HG02642 (cell line): Measurements from ENCODE around the gene CASQ2.

Experiments used
- ATAC-seq: cut with Tn5 transposase; IDR thresholded peaks from one replicate; pipeline ENCODE4 v1.9.1; 2021; ENCODE audit warnings: mild to moderate bottlenecking; ENCODE audit not compliant: unreplicated experiment, poor library complexity

Gene CASQ2

DNA sequence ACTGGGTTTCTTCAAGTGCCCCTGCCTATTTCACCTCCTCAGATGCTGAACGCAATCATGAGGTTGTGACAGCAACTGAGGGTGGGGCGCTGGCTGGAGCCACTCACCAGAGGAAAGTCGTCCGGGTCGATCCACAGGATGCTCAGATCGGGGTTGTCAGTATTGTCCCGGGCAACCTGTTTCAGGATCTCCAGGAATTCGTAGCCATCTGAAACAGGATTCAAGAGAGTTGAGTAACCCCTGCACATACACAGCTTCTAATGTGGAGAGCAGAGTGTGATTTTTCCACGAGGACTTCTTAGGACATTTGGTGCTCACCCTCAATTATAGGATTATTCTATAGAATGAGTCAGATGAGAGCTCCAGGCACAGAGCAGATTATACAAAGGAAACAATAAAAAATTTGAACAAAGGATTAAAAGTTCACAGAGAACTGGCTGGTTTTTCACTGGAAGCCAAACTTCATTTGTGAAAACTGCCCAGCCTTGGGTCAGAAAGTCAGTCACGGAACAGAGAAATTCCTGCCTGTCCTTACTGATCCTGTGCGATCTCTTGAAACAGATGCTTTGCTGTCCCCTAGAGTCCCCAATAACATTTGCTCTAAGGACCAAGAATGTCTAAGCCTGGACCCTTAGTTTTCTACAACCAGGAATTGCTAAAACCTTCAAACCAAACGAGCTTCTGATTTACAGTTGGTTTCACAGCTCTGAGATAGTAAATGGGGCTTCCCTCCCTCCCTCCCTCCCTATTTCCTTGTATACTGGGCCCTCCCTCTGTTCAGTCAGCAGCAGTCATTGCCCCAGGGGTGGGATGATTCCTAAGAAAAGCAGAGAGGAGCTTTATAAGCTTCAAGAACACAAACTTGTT lies 63.2 kb downstream of the CASQ2 start:
- no peak for ATAC-seq

DNA sequence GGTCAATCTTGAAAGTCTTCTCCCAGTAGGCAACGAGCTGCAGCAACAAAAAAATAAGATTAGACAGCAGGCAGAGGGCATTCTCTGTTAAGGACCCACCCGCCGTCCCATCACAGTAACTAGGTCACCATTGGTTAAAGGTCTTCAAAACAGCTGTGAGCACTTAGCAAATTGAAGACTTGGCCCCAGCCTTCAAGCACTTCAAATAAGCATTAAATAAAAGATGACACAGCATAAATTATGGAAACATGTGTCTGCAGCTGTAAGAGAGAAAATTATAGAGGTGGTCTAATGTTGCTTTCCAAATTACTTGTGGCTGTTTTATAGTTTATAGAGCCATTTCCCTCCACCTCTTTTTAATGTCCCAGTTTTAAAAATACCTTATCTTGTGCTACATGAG lies 65.6 kb downstream of the CASQ2 start:
- no peak for ATAC-seq

DNA sequence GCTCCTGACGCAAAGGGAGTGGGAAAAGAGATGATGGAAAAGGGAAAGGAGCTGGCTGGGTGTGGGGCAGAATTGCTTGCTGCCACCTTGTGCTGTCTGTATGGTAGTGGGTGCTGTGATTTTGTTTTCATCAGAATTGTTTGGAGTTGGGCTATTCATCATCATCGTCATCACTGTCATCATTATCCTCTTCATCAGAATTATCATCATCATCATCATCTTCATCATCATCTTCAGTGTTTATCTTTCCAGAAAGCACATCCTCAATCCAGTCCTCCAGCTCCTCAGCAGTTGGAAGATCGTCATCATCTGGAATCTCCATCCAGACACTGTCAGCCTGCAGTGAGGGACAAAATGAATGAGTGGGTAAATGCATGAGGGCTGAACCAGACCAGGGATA lies 67.4 kb downstream of the CASQ2 start:
- ATAC-seq = no peak

DNA sequence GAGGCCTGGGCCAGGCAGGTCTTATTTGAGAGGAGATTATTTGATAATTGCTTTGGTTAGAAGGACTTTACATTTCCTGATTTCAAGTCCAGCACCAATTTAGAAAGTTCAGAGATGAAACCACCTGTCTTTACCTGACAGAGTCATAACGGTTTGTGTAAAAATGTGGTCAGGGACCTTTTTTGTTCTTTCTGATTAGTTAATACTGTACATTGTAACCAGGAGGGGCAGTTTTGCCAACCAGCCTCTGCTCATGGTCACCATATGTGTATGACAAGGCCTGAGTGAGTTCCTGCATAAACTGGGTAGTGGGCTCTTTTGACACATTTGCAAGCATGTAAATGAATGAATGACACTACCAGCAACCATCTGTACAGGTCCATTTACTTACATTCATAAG lies 70.9 kb downstream of the CASQ2 start:
- ATAC-seq = no peak

DNA sequence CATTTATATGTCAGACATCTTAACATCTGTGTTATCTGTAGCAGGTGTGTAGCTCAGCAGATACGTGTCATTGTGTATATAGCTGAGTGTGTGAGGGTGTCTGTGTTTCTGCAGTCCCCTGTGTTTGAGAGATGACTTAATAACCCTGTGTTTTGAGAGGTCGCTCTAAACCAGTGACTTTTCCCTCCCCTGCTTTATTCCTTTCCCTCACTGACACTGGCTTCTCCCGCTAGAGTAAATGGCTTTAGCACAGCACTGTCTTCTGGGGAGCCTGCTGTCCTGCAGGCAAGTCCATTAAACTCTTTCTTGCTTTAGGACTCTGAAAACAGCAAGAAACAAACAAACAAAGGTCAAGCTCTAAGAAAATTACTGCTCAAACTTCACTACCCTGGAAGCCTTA lies 73.7 kb downstream of the CASQ2 start:
- no peak for ATAC-seq

DNA sequence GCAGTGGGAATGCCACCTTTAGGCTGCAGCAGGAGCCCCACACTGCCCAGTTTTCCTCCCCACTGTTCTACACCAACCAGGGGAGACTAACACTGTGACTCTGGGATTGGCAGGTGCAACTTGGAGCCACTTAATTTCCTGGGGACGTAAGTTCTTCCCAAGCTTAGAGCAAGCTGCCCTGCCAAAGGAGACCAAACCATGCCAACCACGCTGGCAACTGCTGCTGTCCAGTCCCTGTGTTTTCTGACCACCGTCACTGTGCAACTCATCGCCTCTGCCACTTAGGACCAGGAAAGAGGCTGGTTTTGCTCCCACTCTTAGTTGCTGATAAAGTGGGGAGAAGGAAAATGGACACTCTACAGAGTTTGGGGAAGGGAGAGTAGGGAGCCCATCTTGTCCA lies 76.3 kb downstream of the CASQ2 start:
- ATAC-seq = no peak

DNA sequence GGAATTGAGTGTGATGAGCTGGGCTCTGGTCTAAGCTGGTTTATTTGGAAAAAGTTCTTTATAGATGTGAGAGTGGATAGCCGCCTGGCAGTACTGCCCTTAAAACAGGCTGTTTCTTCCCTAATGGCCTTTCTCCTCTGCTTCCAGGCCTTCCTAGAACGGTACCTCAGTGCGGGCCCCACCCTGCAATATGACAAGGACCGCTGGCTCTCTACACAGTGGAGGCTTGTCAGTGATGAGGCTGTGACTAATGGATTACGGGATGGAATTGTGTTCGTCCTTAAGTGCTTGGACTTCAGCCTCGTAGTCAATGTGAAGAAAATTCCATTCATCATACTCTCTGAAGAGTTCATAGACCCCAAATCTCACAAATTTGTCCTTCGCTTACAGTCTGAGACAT lies 77.5 kb downstream of the CASQ2 start:
- ATAC-seq = no peak

DNA sequence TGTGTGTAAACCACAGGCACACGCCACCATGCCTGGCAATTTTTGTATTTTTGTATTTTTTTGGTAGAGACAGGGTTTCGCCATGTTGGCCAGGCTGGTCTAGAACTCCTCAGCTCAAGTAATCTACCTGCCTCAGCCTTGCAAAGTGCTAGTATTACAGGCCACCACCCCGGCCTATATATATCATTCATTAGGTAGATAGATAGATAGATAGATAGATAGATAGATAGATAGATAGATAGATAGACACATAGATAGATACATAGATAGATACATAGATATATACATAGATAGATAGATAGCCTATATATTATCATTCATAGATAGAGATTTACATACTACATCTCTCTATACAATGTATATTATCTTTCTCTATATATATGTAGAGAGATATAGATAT lies 80.8 kb downstream of the CASQ2 start:
- ATAC-seq = no peak

DNA sequence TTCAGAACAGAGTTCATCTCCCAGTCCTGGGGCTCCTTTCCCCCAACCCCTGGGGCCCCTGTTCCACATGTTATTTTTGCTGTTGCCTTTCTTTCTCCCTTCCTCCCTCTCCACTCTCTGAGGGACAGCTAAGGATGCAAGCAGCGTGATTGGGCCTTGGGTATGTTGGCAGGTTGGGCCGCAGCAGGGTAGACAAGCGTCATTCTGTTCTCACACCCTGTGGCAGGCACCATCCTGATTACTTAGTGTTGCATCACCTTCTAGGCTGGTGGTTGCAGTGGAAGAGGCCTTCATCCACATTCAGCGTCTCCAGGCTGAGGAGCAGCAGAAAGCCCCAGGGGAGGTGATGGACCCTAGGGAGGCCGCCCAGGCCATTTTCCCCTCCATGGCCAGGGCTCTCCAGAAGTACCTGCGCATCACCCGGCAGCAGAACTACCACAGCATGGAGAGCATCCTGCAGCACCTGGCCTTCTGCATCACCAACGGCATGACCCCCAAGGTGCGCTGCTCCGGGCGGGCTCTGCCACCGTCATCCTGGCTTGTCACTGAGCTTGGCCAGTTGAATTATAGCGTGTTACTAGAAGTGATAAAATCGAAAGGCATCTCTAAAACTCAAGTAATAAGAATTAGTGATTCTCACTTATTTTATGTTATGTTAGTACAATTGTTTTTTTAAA lies 83.3 kb downstream of the CASQ2 start:
- ATAC-seq = no peak

DNA sequence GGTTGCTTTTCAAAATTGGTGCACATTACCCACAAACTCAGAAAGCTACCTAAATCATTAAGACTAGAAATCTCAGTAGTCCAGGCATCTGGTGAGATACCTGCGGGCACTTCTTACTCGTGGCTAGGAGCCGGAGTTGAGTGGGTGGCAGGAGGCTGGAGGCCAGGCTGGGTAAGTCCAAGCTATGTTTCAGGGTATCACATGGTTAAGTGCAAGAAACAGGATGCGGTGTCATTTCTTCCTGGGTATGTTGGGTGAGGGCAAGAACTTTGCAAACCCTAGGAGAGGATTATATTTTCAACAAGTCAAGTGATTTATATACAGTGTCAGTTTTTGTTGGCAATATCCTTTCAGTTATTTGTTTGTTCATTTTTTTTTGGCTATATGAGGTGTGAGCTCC lies 85.7 kb downstream of the CASQ2 start:
- no peak for ATAC-seq

DNA sequence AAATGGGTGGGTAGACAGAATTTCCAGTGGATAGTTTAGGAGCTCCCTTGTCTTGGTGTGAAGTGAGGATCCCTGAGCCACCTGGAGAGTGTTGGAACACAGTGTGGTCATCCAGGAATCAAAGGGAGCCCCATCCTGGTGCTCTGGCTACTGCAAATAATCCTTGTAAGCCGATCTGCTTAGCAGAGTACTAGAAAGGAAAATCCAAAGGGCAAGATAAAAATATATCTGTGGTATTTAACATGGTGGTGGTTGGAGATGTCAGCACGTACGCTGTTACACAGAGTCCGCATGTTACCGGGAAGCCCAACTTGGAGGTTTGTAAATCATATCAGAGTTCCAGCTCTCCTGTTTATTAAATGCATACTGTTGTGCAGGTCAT lies 87.8 kb downstream of the CASQ2 start:
- no peak for ATAC-seq

DNA sequence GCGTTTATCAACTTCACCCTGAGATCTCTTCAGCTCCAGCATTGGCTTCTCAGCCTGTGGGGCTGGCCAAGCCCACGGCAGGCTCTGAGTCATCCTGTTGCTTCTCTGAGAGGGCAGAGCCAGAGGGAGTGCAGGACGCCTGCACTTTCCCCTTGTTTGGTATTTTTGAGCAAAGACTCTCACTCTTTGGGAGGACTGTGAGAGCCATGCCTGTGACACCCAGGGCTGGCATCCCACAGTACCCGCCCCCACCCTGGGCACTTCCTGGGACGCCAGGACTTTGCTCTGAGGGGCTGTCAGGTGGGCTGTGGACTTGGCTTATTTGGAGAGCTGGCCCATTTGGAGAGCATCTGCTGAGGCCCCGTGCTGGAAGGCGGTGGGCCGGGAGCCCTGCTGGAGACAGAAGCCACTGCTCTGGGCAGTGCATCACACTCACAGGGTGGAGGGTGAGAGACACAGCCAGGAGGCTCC lies 89.3 kb downstream of the CASQ2 start:
- ATAC-seq = no peak

DNA sequence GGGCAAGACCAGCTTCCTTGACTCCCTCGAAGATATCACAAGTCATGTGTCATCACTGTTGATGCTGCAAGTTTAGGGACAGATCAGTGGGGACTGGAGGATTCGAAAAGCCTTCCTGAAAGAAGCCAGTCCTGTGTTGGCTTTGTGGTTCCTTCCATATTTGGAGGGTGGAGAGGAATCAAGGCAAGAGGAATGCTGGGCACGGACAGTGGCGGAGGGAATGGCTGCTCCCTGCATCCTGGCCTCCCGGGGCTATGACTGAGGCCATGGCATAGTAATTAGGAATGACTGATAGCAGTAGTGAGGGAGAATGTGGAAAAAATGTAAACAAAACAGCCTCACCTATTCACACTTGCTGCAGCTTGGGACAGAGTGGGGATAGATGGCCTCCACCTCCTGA lies 90.4 kb downstream of the CASQ2 start:
- no peak for ATAC-seq

DNA sequence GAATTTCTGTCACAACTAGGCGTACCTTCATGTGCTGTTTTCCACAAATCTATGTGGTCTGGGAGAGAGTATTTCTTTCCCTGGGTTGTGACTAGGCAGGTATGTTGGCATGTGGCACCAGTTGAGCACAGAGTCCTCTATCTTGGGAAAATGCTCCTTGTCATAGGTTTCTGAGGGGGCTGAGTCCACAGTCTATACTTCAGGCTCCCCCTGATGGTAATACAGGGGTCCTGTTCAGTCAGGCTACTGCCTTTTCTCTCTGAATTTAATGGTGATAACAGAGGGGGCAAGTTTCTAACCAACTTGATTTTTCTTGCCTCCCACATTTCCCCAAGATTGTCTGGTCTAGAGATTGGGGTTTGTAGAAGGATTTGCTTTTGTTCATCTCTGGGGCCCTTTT lies 90.9 kb downstream of the CASQ2 start:
- ATAC-seq = no peak

DNA sequence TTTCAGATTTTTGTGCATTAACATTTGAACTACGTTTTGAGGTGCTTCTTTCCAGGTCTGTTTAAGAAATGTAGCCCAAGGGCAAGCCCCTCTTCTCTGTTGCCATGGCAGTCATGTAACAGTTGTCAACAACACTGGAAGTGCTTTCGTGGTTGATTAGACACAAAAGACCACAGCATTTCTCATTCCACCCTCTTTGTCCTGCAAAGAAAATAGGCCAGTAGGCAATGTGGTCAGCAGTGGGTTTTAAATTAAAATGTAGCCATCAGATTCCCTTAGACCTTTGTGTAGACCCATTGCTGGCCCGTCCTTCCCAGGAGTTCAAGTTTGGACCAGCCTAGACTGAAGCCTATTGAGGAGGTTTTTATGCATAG lies 91.3 kb downstream of the CASQ2 start:
- ATAC-seq = no peak

DNA sequence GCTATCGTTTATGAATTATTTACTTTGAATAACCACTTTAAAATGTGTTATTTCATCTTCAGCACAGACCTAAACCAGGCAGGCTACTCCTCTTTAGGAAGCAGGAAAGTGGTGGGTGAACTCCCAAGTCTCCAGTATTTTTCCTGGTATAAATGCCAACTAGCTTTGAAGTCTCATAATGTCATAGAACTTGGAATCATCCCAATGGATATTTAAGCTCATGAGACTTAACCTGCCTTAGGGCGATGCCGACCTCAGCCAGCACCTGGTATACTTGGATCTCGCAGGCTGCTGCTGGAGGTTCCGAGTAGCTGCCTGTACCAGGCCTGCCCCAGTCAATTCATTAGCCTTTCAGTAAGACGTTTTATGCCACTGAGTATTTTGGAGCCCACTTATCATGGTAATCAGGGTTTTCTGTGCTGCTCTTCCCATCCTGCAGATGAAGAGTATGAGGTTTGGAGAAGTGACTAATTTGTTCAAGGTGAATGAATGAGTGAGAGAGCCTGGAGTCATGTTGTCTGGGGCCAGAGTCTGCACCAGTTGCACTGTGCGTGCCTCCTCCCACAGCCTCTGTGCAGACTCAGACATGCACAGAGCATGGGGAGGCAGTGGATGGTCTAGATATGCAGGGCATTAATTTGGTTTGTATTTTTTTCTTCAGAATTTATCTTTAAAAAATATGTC lies 91.9 kb downstream of the CASQ2 start:
- no peak for ATAC-seq

DNA sequence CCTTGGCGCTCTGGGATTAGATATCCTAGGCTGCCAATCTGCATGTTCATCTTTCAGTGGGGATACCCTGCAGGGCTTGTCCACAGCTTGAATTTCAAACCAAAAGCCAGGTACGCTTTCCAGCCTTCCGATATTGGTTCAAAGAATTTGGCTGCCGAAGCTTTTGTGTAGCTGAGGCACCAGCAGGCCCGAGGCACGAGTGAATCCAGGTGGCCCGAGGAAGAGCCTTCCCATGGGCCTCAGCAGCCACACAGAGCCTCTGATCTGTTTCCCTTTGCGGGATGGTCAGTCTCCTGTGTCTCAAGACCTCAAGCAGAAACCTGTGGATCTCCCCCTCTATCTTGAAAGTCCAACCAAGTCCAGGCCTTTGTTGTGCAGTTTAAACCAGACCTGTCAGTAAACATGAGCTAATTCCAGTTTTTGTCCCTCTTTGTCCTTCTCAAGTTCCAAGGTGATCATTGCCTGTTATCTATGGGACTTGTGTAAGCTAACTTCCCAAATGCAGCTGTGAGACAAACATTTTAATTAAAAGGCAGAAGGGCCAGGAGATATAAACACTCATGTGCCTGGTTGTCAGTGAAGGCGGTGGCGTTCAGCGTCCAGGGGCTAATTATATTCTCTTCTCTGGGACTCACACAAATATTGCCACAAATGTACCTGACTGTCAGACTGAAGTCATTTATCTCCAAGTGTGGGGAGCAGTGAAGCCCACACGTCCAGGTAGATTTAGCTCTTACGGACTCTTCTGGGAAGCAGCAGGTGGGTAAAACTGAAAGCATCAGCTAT lies 96.1 kb downstream of the CASQ2 start:
- no peak for ATAC-seq

DNA sequence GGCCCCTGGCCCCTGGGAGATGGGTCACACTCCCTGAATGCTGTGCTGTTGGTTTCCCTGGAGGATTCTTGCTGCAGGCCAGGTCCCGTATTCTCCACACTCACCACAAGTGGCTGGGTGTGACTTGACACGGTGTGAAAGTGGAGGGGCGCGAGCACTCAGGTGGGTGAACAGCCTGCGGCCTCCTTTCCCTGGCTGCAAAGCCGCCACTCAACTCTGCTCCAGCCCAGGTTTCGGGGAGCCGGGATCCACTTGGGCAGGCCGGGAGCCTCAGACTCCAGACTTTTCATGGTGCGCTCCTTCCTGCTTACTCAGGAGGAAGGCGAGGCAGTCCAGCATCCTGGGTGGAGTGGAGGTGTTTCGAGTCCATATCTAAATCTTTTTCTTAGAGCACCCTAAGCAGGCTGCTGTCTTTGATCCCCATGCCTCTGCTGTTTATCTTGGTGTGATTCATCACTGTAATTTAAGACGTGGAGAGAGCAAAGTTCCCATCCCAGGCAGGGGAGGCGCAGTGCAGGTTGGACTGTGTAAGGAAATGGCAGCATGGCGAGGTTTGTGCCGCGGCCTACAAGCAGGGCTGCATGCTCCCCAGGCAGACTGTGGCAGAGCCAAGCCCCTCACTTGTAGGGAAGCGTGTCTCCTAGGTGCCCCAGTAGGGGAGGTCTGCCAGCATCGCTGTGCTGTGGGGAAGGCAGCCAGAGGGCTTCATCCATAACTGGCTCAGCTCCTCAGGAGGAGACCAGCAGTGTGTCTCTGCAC lies 97.2 kb downstream of the CASQ2 start:
- no peak for ATAC-seq

DNA sequence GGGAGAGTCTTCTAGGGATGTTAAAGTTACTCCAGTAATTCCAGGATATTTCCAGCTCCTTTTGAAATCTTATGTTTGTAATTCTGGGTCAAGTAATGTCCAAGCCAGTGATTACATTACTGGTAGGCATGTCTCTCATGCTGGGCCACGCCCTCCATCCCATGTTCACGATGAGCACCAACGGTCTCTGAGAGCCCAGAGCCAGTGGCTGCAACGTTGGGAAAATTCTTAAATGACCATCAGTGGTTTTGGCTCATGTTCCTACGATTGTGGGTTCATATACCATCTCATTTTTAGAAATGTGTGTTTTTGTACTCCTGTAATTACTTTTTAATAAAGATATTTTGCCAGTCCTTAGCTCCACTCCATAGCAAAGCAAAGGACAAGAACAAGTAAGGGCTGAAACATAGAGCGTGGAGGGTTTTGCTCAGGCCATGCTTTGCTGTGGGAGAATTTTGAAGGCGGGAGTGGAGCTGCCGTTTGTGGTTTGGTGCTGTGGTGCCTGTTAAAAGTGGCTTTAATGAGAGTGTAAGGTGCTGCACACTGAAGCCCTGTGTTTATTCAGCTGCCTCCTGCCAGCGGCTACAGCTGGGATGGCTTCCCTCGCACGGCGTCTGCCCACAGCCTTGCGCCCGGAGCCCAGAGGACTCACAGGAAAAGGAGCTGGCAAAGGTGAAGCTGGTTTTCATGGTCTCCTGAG lies 97.9 kb downstream of the CASQ2 start:
- no peak for ATAC-seq
